Measurements from ENCODE around the gene MAPK14.
A peak's percentile ranks its signal among the peaks of the same experiment; 100 is the strongest.
"Not testable (repeated sequence)": the region's sequence is repeated elsewhere in the genome, so short reads cannot be mapped to it uniquely, and the experiment has no call there.

The MAPK14 gene

DNA sequence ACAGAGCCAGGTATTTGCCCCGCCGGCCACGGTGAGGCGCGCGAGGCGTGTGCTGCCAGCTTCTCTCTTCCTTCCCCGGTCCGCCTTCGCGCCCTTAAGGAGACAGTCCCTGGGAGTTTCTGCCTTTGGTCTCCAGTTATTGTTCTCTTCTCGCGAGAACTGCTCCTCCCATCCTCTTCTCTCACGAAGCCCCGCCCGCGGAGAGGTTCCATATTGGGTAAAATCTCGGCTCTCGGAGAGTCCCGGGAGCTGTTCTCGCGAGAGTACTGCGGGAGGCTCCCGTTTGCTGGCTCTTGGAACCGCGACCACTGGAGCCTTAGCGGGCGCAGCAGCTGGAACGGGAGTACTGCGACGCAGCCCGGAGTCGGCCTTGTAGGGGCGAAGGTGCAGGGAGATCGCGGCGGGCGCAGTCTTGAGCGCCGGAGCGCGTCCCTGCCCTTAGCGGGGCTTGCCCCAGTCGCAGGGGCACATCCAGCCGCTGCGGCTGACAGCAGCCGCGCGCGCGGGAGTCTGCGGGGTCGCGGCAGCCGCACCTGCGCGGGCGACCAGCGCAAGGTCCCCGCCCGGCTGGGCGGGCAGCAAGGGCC lies at the start of gene MAPK14:
TSS of gene MAPK14 (plus strand) at position 308 of the 587 bp plus-strand sequence. CDS start 350 bp downstream, outside the sequence.
- peak; percentile 100 for DNase-seq

GRCh38 chr6:35980126-35980525 lies 47.5 kb upstream of the MAPK14 start:
- not testable (repeated sequence) for DNase-seq

DNA sequence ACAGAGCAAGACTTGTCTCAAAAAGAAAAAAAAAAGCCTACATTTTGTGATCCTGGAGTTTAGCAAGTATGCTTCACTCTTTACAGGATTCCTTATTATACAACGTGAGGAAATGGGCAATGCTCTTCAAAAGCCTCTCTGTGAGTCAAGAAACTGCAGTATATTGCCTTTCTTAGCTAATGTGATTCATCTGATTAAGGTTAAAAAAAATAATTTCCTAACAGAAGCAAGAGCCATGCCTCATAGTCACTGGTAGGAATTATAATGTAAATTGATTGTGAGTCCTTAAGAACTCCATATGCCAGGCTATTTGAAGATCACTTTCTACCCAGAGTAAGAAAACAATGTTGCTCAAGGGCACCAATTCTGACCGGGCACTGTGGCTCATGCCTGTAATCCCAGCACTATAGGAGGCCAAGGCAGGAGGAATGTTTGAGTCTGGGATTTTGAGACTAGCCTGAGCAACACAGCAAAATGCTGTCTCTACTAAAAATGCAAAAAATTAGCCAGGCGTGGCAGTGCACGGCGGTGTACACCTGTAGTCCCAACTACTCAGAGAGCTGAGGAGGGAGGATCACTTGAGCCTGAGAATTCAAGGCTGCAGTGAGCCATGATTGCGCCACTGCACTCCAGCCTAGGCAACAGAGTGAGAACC lies 46.5 kb upstream of the MAPK14 start:
- DNase-seq = no peak

DNA sequence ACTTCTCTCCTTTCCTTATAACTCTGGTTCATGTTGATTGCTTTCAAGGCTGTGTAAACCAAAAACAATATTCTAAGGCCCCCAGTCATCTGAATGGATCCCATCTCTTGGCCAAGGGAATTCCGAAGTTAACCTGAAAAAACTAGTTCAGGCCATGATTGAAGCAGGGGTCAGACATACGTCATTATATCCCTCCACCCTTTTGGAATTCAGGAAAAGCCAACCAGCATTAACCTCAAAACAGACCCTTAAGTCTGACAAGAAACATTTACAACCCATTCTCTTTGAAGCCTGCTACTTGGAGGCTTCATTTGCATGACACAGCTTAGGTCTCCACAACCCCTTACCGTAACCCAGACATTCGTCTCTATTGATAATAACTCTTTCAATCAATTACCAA lies 42.9 kb upstream of the MAPK14 start:
- DNase-seq = no peak

DNA sequence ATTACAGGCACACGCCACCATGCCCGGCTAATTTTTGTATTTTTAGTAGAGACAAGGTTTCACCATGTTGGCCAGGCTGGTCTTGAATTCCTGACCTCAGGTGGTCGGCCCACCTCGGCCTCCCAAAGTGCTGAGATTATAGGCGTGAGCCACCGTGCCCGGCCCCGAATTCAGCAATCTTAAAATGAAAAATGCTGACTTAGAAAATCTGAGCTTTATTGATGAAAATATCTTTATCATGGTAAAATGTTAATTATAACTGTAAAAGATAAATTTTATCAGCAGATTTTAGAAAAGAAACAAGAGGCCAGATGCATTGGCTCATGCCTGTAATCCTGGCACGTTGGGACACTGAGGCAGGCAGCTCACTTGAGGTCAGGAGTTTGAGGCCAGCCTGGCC lies 39.6 kb upstream of the MAPK14 start:
- DNase-seq = not testable (repeated sequence)

- no peak for DNase-seq
Measured at GRCh38 chr6:35993150-35993549, 34.5 kb upstream of the MAPK14 start.

DNA sequence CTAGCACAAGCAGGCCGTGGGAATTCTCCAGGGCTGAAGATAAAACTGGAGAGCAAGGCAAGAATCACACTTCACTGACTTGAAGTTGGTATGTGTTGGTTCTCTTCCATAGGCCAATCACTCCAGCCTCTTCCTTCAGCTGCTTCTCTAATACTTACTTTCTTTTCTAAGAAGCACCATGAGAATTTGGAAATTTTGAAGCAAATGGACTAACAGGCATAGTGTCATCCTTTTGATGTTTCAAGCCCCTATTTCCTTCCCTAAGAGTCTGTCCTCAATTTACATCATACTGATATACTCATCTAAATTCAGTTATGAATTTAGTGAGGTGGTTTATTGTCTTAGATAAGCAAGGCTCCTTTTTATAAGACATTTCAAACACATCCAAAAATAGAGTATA lies 27.2 kb upstream of the MAPK14 start:
- no peak for DNase-seq

DNA sequence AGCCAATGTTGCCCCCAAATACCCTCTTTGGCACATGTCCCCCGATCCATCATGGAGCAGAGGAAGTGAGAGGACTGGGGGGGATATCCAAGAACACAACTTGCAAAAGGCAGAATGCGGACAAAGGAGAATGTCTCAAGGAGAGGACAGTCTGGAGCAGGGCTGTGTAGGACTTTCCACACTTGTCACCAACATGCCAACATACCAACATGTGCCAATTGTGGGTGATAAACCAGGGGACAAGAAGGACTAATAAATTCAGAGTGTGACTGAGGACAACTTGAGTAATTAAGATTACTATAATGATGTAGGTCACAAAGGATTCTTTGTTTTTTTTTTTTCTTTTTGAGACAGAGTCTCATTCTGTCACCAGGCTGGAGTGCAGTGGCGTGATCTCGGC lies 11.9 kb upstream of the MAPK14 start:
- no peak for DNase-seq

GRCh38 chr6:36018339-36018738 lies 9.3 kb upstream of the MAPK14 start:
- no peak for DNase-seq

DNA sequence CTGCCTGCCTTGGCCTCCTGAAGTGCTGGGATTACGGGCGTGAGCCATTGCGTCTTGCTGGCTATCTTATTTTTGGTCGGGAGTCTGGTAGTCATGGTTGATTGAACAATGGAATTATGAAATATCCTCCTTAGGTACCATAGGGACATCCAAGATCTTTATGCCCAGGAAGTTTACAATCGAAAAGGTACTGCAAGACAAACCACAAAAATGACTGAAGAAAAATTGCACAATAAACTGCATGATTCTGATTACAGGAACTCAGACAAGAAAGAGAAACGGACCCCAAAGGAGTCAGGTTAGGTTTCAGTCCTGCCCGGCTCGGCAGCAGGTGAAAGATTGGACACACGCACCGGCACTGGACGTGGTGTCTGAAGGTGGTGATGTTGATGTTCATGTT lies 8.4 kb upstream of the MAPK14 start:
- no peak for DNase-seq

GRCh38 chr6:36020154-36020553 lies 7.5 kb upstream of the MAPK14 start:
- no peak for DNase-seq

DNA sequence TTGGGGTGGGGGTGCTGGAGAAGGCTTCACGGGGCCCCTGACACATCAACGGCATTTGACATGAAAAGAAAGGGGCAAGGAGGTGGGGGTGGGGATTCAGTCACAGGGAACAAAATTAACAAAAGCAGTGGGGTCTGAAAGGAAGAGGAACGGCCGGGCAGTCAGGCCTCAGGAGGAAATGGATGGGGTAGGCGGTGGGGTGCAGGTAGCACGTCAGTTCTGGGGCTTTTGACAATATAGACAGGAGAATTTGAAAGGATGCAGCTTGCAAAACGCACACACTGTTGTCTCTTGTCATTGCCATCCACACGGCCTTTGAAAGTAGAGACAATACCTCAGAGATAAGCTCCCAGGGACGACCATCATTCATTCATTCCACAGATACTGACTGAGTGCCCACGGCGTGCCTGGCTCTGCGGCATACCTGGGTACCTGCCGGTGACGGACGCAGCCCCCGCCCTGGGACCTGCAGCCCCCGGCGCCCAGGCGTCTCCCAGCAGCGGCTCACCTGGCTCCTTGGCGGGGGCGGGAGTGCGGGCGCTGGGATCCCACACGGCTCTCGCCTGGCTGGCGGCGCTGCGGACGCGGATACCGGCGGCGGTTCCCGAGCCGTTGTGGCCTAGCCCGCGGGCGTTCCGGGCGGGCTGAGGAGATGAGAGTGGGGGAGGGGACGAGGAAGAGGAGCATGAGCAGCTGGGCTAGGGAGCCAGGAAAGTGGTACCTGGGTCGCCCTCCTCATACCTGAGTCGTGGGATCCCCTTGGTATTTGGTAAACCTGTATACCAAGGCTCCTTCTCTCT lies 3.4 kb upstream of the MAPK14 start, which contains the start of gene SLC26A8:
TSS of gene SLC26A8 (minus strand) at position 646 of the 800 bp plus-strand sequence. CDS start 4,934 bp downstream, outside the sequence.
- DNase-seq = no peak

GRCh38 chr6:36025260-36025931 lies 2.2 kb upstream of the MAPK14 start:
- no peak for DNase-seq

DNA sequence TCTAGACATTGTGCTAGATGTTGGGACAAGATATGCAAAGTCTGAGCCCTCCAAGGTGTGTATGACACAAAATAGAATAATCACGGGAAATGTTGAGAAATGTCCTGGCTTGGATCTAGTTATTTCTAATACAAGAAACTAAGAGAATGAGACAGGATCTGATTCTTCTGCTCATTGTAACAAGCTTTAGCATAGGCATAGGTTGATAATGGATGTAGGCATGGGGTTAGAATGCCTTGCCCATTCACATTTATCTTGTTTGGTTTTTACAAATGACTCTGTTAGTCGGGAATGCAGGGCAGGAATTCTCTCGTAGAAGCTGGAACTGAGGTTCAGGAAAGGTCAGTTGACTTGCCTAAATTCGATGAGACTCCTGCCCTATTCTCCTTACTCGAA lies 1.7 kb upstream of the MAPK14 start:
- no peak for DNase-seq

DNA sequence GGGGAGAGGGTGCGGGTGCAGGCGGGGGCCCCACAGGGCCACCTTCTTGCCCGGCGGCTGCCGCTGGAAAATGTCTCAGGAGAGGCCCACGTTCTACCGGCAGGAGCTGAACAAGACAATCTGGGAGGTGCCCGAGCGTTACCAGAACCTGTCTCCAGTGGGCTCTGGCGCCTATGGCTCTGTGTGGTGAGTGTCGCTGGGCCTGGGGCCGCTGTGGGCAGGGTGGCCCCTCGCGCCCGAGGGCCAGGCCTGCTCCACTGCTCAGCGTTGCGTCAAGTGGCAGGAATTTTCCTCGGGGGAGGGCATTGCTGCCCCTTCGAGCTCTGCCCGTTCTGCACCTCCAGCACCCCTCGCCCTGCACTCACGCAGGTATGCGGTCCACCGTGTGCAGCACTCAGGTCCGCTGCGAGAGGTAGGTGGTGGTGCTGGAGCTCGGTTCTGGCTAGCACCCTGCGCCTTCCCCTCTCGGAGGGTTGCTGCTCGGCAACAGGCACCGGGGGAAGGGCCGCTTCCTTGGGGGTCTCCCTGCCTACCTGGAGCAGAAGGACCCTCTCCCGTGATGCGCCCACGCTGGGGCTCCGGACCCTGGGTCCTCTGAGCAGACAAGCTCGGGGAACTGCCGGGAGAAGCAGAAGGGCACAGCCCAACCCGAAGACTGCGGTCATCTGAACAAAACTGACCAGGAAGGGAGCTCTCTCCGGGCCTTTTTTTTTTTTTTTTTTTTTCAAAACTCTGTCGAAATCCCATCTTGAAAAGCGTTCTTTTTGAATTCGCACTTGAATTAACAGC lies 674 bp downstream of the MAPK14 start:
- peak; percentile 26 for DNase-seq

DNA sequence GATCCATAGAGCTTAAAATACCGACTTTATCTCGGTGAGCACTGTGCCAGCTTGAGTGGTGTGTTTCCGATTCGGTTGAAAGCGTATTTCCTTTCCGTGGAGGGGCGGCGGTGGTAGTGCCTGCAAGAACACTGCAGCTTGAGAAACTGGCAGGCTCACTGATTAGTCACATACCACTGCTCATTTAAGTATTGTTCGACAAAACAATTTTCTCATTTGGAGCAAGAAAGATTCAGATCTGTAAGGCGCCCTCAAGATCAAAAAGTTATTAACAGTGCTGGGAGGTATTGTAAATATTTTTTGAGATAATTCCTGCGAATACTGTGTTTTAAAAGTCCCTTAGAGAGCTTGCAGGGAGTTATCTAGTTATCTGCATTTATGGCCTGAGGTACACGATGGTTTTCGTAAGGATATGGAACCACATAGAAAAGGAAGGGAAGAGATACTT lies 1.3 kb downstream of the MAPK14 start:
- peak; percentile 69 for DNase-seq

DNA sequence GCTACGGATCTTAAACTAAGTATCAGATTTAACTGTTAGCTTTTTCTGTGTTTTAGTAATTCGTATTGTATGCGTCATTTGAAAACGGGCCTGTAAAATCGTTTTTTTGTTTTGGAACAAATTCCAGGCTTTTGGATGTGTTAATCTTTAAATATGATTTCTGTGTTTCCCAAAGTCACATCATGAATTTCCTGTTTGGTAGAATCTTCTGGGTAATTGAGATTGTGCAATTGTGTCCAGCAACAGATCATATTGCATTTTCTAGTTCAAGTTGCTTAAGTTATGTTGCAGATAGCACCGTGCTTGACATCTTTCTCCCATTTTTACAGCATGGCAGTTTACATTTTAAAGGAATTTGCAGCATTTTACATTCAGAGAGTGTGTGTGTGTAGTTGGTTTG lies 1.9 kb downstream of the MAPK14 start:
- no peak for DNase-seq

GRCh38 chr6:36032261-36032660 lies 4.7 kb downstream of the MAPK14 start:
- DNase-seq = no peak

DNA sequence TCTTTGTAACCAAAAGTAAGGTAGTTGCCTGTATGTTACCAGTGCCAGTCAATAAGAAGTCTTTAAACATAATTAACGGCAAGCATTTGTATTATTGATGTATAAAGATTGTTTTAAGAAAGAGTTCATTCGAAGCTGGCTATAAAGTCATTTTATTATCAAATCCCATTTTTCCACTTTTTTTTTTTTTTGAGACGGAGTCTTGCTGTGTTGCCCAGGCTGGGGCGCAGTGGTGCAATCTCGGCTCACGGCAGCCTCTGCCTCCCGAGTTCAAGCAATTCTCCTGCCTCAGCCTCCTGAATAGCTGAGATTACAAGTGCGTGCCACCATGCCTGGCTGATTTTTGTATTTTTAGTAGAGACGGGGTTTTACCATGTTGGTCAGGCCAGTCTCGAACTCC lies 5.5 kb downstream of the MAPK14 start:
- not testable (repeated sequence) for DNase-seq

DNA sequence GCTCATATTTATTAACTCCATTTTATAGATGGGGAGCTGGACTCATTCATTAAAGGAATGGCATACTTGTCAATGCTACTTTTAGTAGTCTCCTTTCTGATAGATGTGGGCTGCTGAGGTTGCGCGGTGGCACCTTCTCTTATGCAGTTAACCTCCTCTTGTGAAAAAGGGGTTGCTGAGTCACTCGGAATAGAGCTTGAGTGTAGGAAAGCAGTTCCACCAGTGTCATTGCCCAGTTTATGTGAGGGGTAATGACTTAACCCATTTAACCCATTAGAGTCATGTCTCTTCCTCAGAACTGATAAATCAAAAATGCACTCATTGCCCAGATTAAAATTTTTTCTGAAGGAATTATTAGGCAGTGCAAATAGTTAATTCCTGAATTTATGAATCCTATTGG lies 6.3 kb downstream of the MAPK14 start:
- no peak for DNase-seq

GRCh38 chr6:36034441-36034840 lies 6.8 kb downstream of the MAPK14 start:
- no peak for DNase-seq

- no peak for DNase-seq
Measured at GRCh38 chr6:36035225-36035624, 7.6 kb downstream of the MAPK14 start.

All from CD4-positive, alpha-beta T cell treated with Interleukin-21 for 1 hour (primary cell).